Liver (tissue), 9 donors: Measurements from ENCODE around the gene MYO3B. TPM values are rescaled to one million over a fixed set of nuclear protein-coding genes. Genes with fewer than 3 reads are reported as not detected.

Source experiments
- DNase-seq: peaks from one replicate; pipeline ENCODE4 v3.0.0-alpha.2; 2017; ENCODE audit warnings: low spot score
- H3K27ac ChIP-seq, 2 donors: one replicate each; pipeline ENCODE4 v1.7.0; 2013; ENCODE audit warnings: inconsistent platforms in 2 of 2, low read length in 2 of 2, control low read depth in 1 of 2, low read depth in 1 of 2, mild to moderate bottlenecking in 1 of 2
- H3K27me3 ChIP-seq, 4 donors: one replicate each; pipeline versions ENCODE4 v1.6.1 to v1.7.0; 2013; ENCODE audit warnings: low read length in 3 of 4, inconsistent platforms in 1 of 4, mild to moderate bottlenecking in 1 of 4, moderate library complexity in 1 of 4; ENCODE audit not compliant: control insufficient read depth in 4 of 4, insufficient read depth in 4 of 4
- H3K36me3 ChIP-seq, 4 donors: one replicate each; pipeline versions ENCODE4 v1.6.1 to v1.7.0; 2013; ENCODE audit warnings: low read length in 3 of 4, mild to moderate bottlenecking in 3 of 4, low read depth in 1 of 4, moderate library complexity in 1 of 4; ENCODE audit not compliant: control insufficient read depth in 4 of 4, insufficient read depth in 3 of 4
- H3K4me1 ChIP-seq, 4 donors: one replicate each; pipeline versions ENCODE4 v1.6.1 to v1.7.0; 2013; ENCODE audit warnings: low read length in 3 of 4, mild to moderate bottlenecking in 3 of 4, moderate library complexity in 1 of 4; ENCODE audit not compliant: control insufficient read depth in 4 of 4, insufficient read depth in 4 of 4
- H3K4me3 ChIP-seq, 3 donors: one replicate each; pipeline versions ENCODE4 v1.6.1 to v1.7.0; 2013; ENCODE audit warnings: low read length in 3 of 3, control low read depth in 1 of 3, low read depth in 1 of 3, mild to moderate bottlenecking in 1 of 3
- H3K9ac ChIP-seq, 2 donors: one replicate each; pipeline ENCODE4 v1.7.0; 2013; ENCODE audit warnings: low read length in 2 of 2, mild to moderate bottlenecking in 2 of 2, moderate library complexity in 2 of 2, control low read depth in 1 of 2, low read depth in 1 of 2
- H3K9me3 ChIP-seq, 4 donors: one replicate each; pipeline versions ENCODE4 v1.6.1 to v1.7.0; 2013; ENCODE audit warnings: low read length in 3 of 4; ENCODE audit not compliant: control insufficient read depth in 4 of 4
- EGR1 ChIP-seq, 2 donors: IDR thresholded peaks; 2 replicates each; pipeline ENCODE4 v1.6.1; 2016 to 2018; ENCODE audit warnings: antibody characterized with exemption in 2 of 2, low read depth in 2 of 2
- FOXA1 ChIP-seq: IDR thresholded peaks from 2 replicates; pipeline ENCODE4 v1.6.1; 2016; ENCODE audit warnings: antibody characterized with exemption
- FOXA2 ChIP-seq: IDR thresholded peaks from 2 replicates; pipeline ENCODE4 v1.6.1; 2016; ENCODE audit warnings: antibody characterized with exemption
- GABPA ChIP-seq, 2 donors: IDR thresholded peaks in 1 of 2; conservative IDR thresholded peaks in 1 of 2; 2 replicates each; pipeline ENCODE4 v1.6.1; 2016; ENCODE audit warnings: antibody characterized with exemption in 2 of 2, mild to moderate bottlenecking in 1 of 2, moderate library complexity in 1 of 2
- HNF4A ChIP-seq, 2 donors: conservative IDR thresholded peaks; 2 replicates each; pipeline ENCODE4 v1.6.1; 2016; ENCODE audit warnings: antibody characterized with exemption in 2 of 2, mild to moderate bottlenecking in 2 of 2
- HNF4G ChIP-seq: IDR thresholded peaks from 2 replicates; pipeline ENCODE4 v1.6.1; 2016; ENCODE audit warnings: antibody characterized with exemption
- JUND ChIP-seq, 2 donors: IDR thresholded peaks; 2 replicates each; pipeline ENCODE4 v1.6.1; 2016; ENCODE audit warnings: antibody characterized with exemption in 2 of 2
- MAX ChIP-seq: IDR thresholded peaks from 2 replicates; pipeline ENCODE4 v1.6.1; 2016; ENCODE audit warnings: antibody characterized with exemption
- NR2F2 ChIP-seq: IDR thresholded peaks from 2 replicates; pipeline ENCODE4 v1.6.1; 2016; ENCODE audit warnings: antibody characterized with exemption
- RAD21 ChIP-seq, 2 donors: IDR thresholded peaks; 2 replicates each; pipeline ENCODE4 v1.6.1; 2016; ENCODE audit warnings: antibody characterized with exemption in 2 of 2, mild to moderate bottlenecking in 2 of 2
- RXRA ChIP-seq, 2 donors: IDR thresholded peaks; 2 replicates each; pipeline ENCODE4 v1.6.1; 2017 to 2018; ENCODE audit warnings: antibody characterized with exemption in 2 of 2, mild to moderate bottlenecking in 1 of 2
- SP1 ChIP-seq: IDR thresholded peaks from 2 replicates; pipeline ENCODE4 v1.6.1; 2018; ENCODE audit warnings: antibody characterized with exemption, mild to moderate bottlenecking
- TAF1 ChIP-seq: conservative IDR thresholded peaks from 2 replicates; pipeline ENCODE4 v1.6.1; 2016; ENCODE audit warnings: antibody characterized with exemption, mild to moderate bottlenecking
- YY1 ChIP-seq: IDR thresholded peaks from 2 replicates; pipeline ENCODE4 v1.6.1; 2016; ENCODE audit warnings: antibody characterized with exemption, mild to moderate bottlenecking
- ZBTB33 ChIP-seq: IDR thresholded peaks from 2 replicates; pipeline ENCODE4 v1.6.1; 2016; ENCODE audit warnings: antibody characterized with exemption
- WGBS: extraction: QIAGEN DNeasy Blood & Tissue Kit; methylation state at CpG from one replicate; pipeline ENCODE4 v1.1.7; 2013; 5-methylcytosine and 5-hydroxymethylcytosine counted together
- polyA plus RNA-seq, 2 donors: library from polyadenylated mRNA; stranded (reverse) in 1 of 2; unstranded in 1 of 2; fragments of 200-250 nt in 1 of 2; fragments of >200 nt in 1 of 2; fragmentation: Nextera tagmentation in 1 of 2; extraction: Ambion mirVana in 1 of 2; gene quantifications; one replicate each; pipeline versions ENCODE4 v1.2.1 to v1.2.3, GENCODE V29; 2013 to 2015
- total RNA-seq, 2 donors: library from RNA; depleted of rRNA; stranded (reverse); fragments of >200 nt; gene quantifications; one replicate each; pipeline ENCODE4 v1.2.3, GENCODE V29; 2014
- TF ChIP-seq, protein P1 (sequence below): IDR thresholded peaks from 2 replicates; pipeline ENCODE4 v1.6.1; 2016; ENCODE audit warnings: antibody characterized with exemption
- TF ChIP-seq, protein P2 (sequence below): fragments of 150-350 bp; IDR thresholded peaks from 2 replicates; pipeline ENCODE4 v1.5.1; 2017; ENCODE audit warnings: improper control_type of control experiment, low read depth, low read length; ENCODE audit not compliant: missing input control
- TF ChIP-seq, protein P3 (sequence below): IDR thresholded peaks from 2 replicates; pipeline ENCODE4 v1.6.1; 2016; ENCODE audit warnings: antibody characterized with exemption, mild to moderate bottlenecking
- donor health status: healthy.
- donor health status: healthy.
- donor health status: healthy.
- donor health status: healthy.
- donor health status: healthy.

Gene MYO3B
- total and polyA plus RNA-seq, 4 donors: under 0.01 to 0.05 TPM; not detected in 2

DNA sequence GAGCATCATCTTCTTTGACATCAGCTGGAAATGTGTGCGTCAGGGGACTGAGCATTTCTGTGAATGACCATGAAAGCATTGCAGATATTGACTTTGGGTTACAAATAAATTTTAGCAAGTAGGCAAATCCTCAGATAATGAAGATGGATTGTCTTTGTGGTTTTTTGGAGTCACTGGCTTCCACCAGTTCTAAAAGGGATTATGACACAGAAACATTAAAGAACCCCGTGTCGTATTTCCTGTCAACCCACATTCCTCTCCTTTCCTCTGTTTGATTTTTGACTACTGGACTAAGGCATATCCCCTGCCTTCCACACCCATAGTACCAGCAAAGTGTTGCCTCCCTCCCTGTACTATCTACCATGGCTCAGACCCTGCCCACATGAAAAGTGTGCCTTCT, 268.1 kb downstream of the MYO3B start:
- H3K9ac ChIP-seq: no peak overlapping the region
- H3K27me3 ChIP-seq: no peaks in the 10 kb centered on the region
- WGBS: 87% methylated on average over 3 of the region's 3 CpGs
- H3K9me3 ChIP-seq: no peaks in the 10 kb centered on the region
- H3K36me3 ChIP-seq: no peaks in the 10 kb centered on the region
- TF ChIP-seq RXRA (IDR thresholded peaks at IDR 0.05): no peak
- TF ChIP-seq EGR1 (IDR thresholded peaks at IDR 0.05; ENCODE audit: low read depth in 2 of 2): no peak
- TF ChIP-seq SP1: no peak
- TF ChIP-seq RAD21 (IDR thresholded peaks at IDR 0.05): no peak
- TF ChIP-seq, protein P1, sequence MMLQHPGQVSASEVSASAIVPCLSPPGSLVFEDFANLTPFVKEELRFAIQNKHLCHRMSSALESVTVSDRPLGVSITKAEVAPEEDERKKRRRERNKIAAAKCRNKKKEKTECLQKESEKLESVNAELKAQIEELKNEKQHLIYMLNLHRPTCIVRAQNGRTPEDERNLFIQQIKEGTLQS: no peak
- TF ChIP-seq FOXA2: no peak
- TF ChIP-seq NR2F2: no peak
- TF ChIP-seq MAX: no peak
- TF ChIP-seq TAF1: no peak
- no peak for TF ChIP-seq GABPA (IDR thresholded peaks at IDR 0.05 in 1 of 2, conservative IDR thresholded peaks at IDR 0.05 in 1 of 2)
- no peak for TF ChIP-seq ZBTB33
- DNase-seq: no peak
- no peaks in the 10 kb centered on the region for H3K4me1 ChIP-seq
- no peak overlapping the region for H3K27ac ChIP-seq
- H3K4me3 ChIP-seq: no peak overlapping the region

- no peaks in the 10 kb centered on the region for H3K27me3 ChIP-seq
- TF ChIP-seq YY1: no peak
- no peak for TF ChIP-seq SP1
- no peak for TF ChIP-seq GABPA (IDR thresholded peaks at IDR 0.05 in 1 of 2, conservative IDR thresholded peaks at IDR 0.05 in 1 of 2)
- TF ChIP-seq, protein P1: no peak
- TF ChIP-seq, protein P2, sequence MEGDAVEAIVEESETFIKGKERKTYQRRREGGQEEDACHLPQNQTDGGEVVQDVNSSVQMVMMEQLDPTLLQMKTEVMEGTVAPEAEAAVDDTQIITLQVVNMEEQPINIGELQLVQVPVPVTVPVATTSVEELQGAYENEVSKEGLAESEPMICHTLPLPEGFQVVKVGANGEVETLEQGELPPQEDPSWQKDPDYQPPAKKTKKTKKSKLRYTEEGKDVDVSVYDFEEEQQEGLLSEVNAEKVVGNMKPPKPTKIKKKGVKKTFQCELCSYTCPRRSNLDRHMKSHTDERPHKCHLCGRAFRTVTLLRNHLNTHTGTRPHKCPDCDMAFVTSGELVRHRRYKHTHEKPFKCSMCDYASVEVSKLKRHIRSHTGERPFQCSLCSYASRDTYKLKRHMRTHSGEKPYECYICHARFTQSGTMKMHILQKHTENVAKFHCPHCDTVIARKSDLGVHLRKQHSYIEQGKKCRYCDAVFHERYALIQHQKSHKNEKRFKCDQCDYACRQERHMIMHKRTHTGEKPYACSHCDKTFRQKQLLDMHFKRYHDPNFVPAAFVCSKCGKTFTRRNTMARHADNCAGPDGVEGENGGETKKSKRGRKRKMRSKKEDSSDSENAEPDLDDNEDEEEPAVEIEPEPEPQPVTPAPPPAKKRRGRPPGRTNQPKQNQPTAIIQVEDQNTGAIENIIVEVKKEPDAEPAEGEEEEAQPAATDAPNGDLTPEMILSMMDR: no peak
- no peak for TF ChIP-seq NR2F2
- TF ChIP-seq JUND (IDR thresholded peaks at IDR 0.05): no peak
- TF ChIP-seq ZBTB33: no peak
- no peak for TF ChIP-seq RXRA (IDR thresholded peaks at IDR 0.05)
- no peak for TF ChIP-seq HNF4G
- no peak for TF ChIP-seq RAD21 (IDR thresholded peaks at IDR 0.05)
- TF ChIP-seq MAX: no peak
- TF ChIP-seq FOXA2: no peak
- TF ChIP-seq TAF1: no peak
- TF ChIP-seq EGR1 (IDR thresholded peaks at IDR 0.05; ENCODE audit: low read depth in 2 of 2): no peak
- no peak for TF ChIP-seq FOXA1
- TF ChIP-seq, protein P3, sequence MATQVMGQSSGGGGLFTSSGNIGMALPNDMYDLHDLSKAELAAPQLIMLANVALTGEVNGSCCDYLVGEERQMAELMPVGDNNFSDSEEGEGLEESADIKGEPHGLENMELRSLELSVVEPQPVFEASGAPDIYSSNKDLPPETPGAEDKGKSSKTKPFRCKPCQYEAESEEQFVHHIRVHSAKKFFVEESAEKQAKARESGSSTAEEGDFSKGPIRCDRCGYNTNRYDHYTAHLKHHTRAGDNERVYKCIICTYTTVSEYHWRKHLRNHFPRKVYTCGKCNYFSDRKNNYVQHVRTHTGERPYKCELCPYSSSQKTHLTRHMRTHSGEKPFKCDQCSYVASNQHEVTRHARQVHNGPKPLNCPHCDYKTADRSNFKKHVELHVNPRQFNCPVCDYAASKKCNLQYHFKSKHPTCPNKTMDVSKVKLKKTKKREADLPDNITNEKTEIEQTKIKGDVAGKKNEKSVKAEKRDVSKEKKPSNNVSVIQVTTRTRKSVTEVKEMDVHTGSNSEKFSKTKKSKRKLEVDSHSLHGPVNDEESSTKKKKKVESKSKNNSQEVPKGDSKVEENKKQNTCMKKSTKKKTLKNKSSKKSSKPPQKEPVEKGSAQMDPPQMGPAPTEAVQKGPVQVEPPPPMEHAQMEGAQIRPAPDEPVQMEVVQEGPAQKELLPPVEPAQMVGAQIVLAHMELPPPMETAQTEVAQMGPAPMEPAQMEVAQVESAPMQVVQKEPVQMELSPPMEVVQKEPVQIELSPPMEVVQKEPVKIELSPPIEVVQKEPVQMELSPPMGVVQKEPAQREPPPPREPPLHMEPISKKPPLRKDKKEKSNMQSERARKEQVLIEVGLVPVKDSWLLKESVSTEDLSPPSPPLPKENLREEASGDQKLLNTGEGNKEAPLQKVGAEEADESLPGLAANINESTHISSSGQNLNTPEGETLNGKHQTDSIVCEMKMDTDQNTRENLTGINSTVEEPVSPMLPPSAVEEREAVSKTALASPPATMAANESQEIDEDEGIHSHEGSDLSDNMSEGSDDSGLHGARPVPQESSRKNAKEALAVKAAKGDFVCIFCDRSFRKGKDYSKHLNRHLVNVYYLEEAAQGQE: no peak
- no peak for TF ChIP-seq HNF4A (conservative IDR thresholded peaks at IDR 0.05)
- no peak overlapping the region for H3K9ac ChIP-seq
- H3K9me3 ChIP-seq: no peaks in the 10 kb centered on the region
- no peaks in the 10 kb centered on the region for H3K36me3 ChIP-seq
- WGBS: 93% methylated on average over 1 of the region's 1 CpG
- no peak overlapping the region for H3K4me3 ChIP-seq
- no peak overlapping the region for H3K27ac ChIP-seq
- no peaks in the 10 kb centered on the region for H3K4me1 ChIP-seq
- DNase-seq: no peak
These were observed 271.1 kb downstream of the MYO3B start for GRCh38 chr2:170449034-170449433.
